ENCODE results near the gene HOOK1.

Gene HOOK1

GRCh38 chr1:59771361-59771760, 43.4 kb upstream of the HOOK1 start:
- TF ChIP-seq CTCF (IDR thresholded peaks at IDR 0.05; ENCODE audit: low read depth, low read length, missing control alignments) = no peak
- no peak for DNase-seq (ENCODE audit: extremely low read depth, low read depth)
- no peak overlapping the region for H3K4me3 ChIP-seq (replicated peaks; ENCODE audit: low read depth, low read length)

GRCh38 chr1:59775480-59775879, 39.3 kb upstream of the HOOK1 start:
- no peak overlapping the region for H3K4me3 ChIP-seq (replicated peaks; ENCODE audit: low read depth, low read length)
- no peak for TF ChIP-seq CTCF (IDR thresholded peaks at IDR 0.05; ENCODE audit: low read depth, low read length, missing control alignments)
- no peak for DNase-seq (ENCODE audit: extremely low read depth, low read depth)

- no peak for DNase-seq (ENCODE audit: extremely low read depth, low read depth)
- no peak overlapping the region for H3K4me3 ChIP-seq (replicated peaks; ENCODE audit: low read depth, low read length)
- TF ChIP-seq CTCF (IDR thresholded peaks at IDR 0.05; ENCODE audit: low read depth, low read length, missing control alignments) = peak; percentile 11
Measured at GRCh38 chr1:59776960-59777852, 37.5 kb upstream of the HOOK1 start.

- peak; percentile 24 for TF ChIP-seq CTCF (IDR thresholded peaks at IDR 0.05; ENCODE audit: low read depth, low read length, missing control alignments)
- DNase-seq (ENCODE audit: extremely low read depth, low read depth) = no peak
- no peak overlapping the region for H3K4me3 ChIP-seq (replicated peaks; ENCODE audit: low read depth, low read length)
Measured at GRCh38 chr1:59779949-59780348, 34.8 kb upstream of the HOOK1 start.

GRCh38 chr1:59788825-59789224, 25.9 kb upstream of the HOOK1 start:
- no peak overlapping the region for H3K4me3 ChIP-seq (replicated peaks; ENCODE audit: low read depth, low read length)
- no peak for DNase-seq (ENCODE audit: extremely low read depth, low read depth)
- TF ChIP-seq CTCF (IDR thresholded peaks at IDR 0.05; ENCODE audit: low read depth, low read length, missing control alignments) = no peak

GRCh38 chr1:59798600-59798999, 16.1 kb upstream of the HOOK1 start:
- DNase-seq (ENCODE audit: extremely low read depth, low read depth) = no peak
- H3K4me3 ChIP-seq (replicated peaks; ENCODE audit: low read depth, low read length) = no peak overlapping the region
- no peak for TF ChIP-seq CTCF (IDR thresholded peaks at IDR 0.05; ENCODE audit: low read depth, low read length, missing control alignments)
